ENCODE measurements around the gene SPACA7.
"Not testable (repeated sequence)": the region's sequence is repeated elsewhere in the genome, so short reads cannot be mapped to it uniquely, and the experiment has no call there.

The SPACA7 gene

DNA sequence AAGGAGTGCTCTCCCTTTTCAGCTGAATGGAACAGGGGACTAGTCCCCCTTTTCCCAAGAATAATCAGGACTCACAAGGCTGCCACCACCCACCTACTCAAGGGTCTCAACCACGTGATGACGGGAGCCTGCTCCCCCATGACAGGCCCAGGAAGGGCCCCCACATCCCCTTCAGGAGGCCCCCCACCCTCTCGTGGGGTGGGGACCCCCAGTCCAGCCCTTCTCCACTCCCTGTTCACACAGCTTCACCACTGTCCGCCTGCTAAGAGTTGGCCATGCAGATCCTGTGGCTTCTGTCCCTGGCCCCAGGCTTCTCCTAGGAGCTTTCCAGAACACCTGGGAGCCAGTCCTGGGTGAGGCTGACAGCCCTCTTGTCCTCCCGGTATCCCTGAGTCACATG lies 56.6 kb downstream of the SPACA7 start:
- not testable (repeated sequence) for DNase-seq

DNA sequence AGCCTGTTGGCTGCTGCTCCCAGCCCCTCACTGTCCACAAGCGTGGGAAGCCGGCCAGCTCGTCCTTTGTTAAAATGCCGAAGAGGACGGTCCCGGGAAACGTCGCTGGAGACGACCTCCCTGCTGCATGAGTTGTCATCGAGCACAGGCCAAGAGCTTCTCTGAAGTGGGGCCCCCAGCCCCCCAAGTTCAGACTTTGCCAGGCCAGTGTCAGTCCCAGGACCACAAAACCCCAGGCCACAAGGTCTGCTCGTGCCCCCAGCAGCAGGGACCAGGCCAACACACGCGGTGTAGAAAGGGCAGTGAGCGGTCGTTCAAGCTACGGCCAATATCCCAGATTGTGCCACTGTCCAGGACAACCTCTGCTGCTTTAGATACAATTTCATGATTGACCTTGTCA lies 57.4 kb downstream of the SPACA7 start:
- not testable (repeated sequence) for DNase-seq

GRCh38 chr13:112434032-112434431 lies 57.9 kb downstream of the SPACA7 start:
- no peak for DNase-seq

- DNase-seq: no peak
These were observed 58.9 kb downstream of the SPACA7 start for GRCh38 chr13:112434937-112435523.

GRCh38 chr13:112435973-112436372 lies 59.8 kb downstream of the SPACA7 start:
- DNase-seq: no peak

GRCh38 chr13:112438094-112438493 lies 61.9 kb downstream of the SPACA7 start:
- DNase-seq: no peak

DNA sequence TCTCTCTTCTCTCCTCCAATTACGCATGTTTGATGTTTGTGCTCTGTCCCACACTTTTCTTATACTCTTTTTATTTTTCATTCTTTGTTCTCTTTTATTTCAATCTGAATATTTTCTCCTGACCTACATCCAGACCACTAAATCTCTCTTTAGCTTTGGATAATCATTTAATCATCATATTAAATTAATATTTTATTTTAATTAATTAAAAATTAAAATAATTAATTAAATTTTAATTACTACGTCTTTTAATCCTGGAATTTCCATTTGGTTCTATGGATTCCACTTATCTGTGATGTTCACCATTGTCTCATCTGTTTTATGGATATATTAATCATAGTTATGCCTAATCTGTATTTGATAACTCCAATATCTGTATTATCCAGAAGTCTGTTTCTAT lies 62.4 kb downstream of the SPACA7 start:
- no peak for DNase-seq

- no peak for DNase-seq
These were observed 65.1 kb downstream of the SPACA7 start for GRCh38 chr13:112441226-112441625.

- DNase-seq: no peak
These were observed 65.7 kb downstream of the SPACA7 start for GRCh38 chr13:112441779-112442310.

DNA sequence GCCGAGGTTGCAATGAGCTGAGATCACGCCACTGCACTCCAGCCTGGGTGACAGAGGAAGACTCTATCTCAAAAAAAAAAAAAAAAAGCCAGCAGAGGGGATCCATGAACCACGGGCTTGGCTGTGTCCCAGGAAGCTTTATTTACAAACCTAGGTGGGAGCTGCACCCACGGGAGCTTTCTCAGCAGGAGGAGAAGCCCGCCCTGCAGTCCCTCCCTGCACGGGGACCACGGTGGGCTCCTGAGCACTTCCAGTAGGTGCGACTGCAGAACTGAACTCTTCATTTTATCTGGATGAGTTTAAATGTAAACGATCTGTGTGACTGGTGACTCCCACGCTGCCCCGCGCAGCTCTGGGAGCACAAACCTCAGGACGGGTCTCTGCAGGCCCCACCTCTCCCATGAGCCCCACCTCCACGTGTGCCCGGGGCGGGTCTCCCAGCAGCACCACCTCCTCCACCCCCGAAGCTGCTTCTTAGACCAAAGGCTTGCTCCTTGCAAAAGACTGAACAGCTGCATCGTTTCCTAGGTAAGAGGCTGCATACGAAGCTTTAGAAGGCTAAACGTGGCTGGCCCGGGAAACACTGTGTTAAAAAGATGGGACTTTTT lies 66.4 kb downstream of the SPACA7 start:
- no peak for DNase-seq

GRCh38 chr13:112443191-112443994 lies 67.2 kb downstream of the SPACA7 start:
- DNase-seq: no peak

- peak; percentile 95 for DNase-seq
These were observed 67.8 kb downstream of the SPACA7 start for GRCh38 chr13:112443995-112444311.

GRCh38 chr13:112444416-112445399 lies 68.6 kb downstream of the SPACA7 start:
- DNase-seq: no peak

GRCh38 chr13:112445411-112446271 lies 69.5 kb downstream of the SPACA7 start:
- DNase-seq: no peak

GRCh38 chr13:112446347-112446861 lies 70.2 kb downstream of the SPACA7 start:
- peak; percentile 45 for DNase-seq

DNA sequence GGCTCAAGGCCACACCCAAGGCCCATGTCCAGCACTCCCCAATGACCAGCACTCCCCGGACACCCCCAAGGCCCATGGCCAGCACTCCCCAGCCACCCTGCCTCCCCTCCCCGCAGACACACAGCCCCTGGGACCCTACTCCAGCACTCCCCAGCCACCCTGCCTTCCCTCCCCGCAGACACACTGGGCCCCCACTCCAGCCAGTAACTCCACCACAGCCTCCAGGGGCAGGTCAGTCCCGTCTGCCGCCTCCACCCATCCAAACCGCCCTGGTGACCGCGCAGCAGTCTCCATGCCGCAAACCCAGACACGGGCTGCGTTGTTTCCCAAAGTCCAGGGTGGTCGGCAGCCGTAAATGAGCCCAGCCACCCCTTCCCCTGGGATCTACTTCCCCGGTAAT lies 70.7 kb downstream of the SPACA7 start:
- no peak for DNase-seq

DNA sequence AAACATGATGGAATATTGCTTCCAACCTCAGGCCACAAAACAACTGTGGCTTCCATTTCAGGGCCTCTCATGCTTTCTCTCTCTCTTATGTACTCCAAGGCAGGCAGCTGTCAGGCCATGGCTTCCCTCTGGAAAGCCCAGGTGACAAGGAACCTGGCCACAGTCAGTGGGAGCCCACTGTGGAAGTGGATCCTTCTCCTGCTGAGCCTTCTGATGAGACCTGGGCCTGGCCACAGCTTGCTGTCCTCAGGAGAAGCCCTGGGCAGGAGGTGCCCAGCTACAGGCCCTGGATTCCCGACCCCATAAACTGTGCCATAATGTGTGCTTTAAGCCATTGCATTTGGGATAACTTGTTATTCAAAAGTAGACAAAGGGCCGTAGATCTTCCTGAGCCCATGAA lies 71.2 kb downstream of the SPACA7 start:
- no peak for DNase-seq

DNA sequence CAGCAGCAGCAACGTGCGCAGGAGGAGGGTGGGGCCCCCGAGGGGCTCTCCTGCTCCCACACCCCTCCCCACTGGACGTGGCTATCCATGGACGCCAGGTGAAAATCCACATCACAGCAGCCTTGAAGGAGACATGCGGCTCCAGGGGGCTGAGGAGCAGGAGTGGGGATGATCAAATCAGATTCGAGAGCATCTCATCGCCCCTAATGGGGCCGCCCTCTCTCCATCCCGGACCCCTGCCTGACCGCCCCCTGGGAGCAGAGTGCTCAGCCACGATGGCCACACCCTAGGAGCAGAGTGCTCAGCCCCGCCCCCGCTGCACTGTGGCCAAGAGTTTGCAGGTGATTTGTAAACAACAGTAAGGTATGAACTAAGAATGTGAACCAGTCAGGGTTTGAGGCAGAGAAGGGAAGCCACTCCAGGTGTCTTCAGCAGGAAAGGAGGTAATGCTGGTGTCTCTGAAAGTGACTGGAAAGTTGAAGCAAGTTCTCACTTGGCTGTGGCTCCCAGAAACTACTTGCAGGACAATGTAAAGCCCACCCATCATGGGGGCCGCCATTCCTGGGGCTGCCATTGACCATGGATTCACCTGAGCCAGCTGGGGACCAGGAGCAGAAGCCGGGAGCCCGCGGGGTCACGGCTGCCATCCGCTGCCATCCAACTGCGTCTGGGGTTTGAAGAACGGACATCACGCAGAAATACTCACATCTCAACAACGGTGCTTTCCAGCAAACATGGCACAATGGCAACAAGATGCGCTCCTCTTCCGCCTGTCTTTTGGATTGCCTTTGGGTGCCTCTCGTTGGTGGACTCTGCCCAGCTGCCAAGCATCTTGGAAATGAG lies 71.8 kb downstream of the SPACA7 start:
- no peak for DNase-seq

- DNase-seq: no peak
These were observed 72.7 kb downstream of the SPACA7 start for GRCh38 chr13:112448621-112449544.

- DNase-seq: no peak
These were observed 73.4 kb downstream of the SPACA7 start for GRCh38 chr13:112449545-112449930.
